COLO668 (cell line): Measurements from ENCODE around the gene MYBPC2.

Source experiments
- DNase-seq: peaks from one replicate; lab custom pipeline; 2025; ENCODE audit not compliant: unreplicated experiment; lab: John Stamatoyannopoulos, UW

Gene MYBPC2

GRCh38 chr19:50409347-50409746, 23.3 kb upstream of the MYBPC2 start:
- DNase-seq = no peak

GRCh38 chr19:50410109-50410508, 22.6 kb upstream of the MYBPC2 start:
- no peak for DNase-seq

GRCh38 chr19:50412419-50412818, 20.3 kb upstream of the MYBPC2 start:
- DNase-seq = no peak

- no peak for DNase-seq
Measured at GRCh38 chr19:50413096-50413495, 19.6 kb upstream of the MYBPC2 start.

- no peak for DNase-seq
Measured at GRCh38 chr19:50413531-50413930, 19.2 kb upstream of the MYBPC2 start.

GRCh38 chr19:50414864-50415660, 17.6 kb upstream of the MYBPC2 start:
- DNase-seq = peak; percentile 59

- DNase-seq = no peak
Measured at GRCh38 chr19:50415661-50416033, 17.0 kb upstream of the MYBPC2 start.

- no peak for DNase-seq
Measured at GRCh38 chr19:50416034-50416977, 16.4 kb upstream of the MYBPC2 start.

GRCh38 chr19:50417111-50418081, 15.3 kb upstream of the MYBPC2 start:
- DNase-seq = peak; percentile 63

GRCh38 chr19:50418176-50419021, 14.3 kb upstream of the MYBPC2 start, which contains the start of gene SPIB:
SPIB (plus strand) TSS chr19:50418938; CDS start chr19:50418963, 25 bp downstream.
- DNase-seq = no peak

GRCh38 chr19:50419022-50419579, 13.6 kb upstream of the MYBPC2 start:
- DNase-seq = no peak

- no peak for DNase-seq
Measured at GRCh38 chr19:50419580-50420035, 13.1 kb upstream of the MYBPC2 start.

GRCh38 chr19:50420127-50420526, 12.6 kb upstream of the MYBPC2 start:
- no peak for DNase-seq

GRCh38 chr19:50420808-50421207, 11.9 kb upstream of the MYBPC2 start:
- DNase-seq = no peak

- DNase-seq = no peak
Measured at GRCh38 chr19:50422397-50423278, 10.1 kb upstream of the MYBPC2 start.

- DNase-seq = no peak
Measured at GRCh38 chr19:50423279-50424113, 9.2 kb upstream of the MYBPC2 start.

- no peak for DNase-seq
Measured at GRCh38 chr19:50425581-50425980, 7.1 kb upstream of the MYBPC2 start.
